Calu3 (cell line): ENCODE measurements around the gene MSI2. TPM values are rescaled to one million over a fixed set of nuclear protein-coding genes. Genes with fewer than 3 reads are reported as not detected.
"Not testable (repeated sequence)": the region's sequence is repeated elsewhere in the genome, so short reads cannot be mapped to it uniquely, and the experiment has no call there.

Experiments used
- BruUV-seq: library from RNA; stranded (reverse); fragments of 400-500 nt; replicated peaks from 2 replicates; lab custom pipeline; 2021; lab: Mats Ljungman, UMichigan
- CTCF ChIA-PET: fragments of 300-600 bp; sonication (Branson Sonifier 250); formaldehyde crosslinking; loops from one replicate; lab custom pipeline; 2022; ENCODE audit warnings: antibody characterized with exemption; lab: Charles Lee
- DNase-seq: peaks from one replicate; pipeline ENCODE4 v3.0.0; 2022
- H3K27ac Mint-ChIP-seq: one replicate; pipeline ENCODE4 v1.8.0; 2022; ENCODE audit warnings: mixed read lengths; ENCODE audit not compliant: unreplicated experiment
- H3K27me3 Mint-ChIP-seq: one replicate; pipeline ENCODE4 v1.8.0; 2022; ENCODE audit warnings: mixed read lengths; ENCODE audit not compliant: unreplicated experiment
- H3K36me3 Mint-ChIP-seq: one replicate; pipeline ENCODE4 v1.8.0; 2022; ENCODE audit warnings: mild to moderate bottlenecking, moderate library complexity, mixed read lengths; ENCODE audit not compliant: insufficient read depth, unreplicated experiment
- H3K4me1 Mint-ChIP-seq: one replicate; pipeline ENCODE4 v1.8.0; 2022; ENCODE audit warnings: mild to moderate bottlenecking, low read depth, mixed read lengths; ENCODE audit not compliant: unreplicated experiment
- H3K4me3 Mint-ChIP-seq: one replicate; pipeline ENCODE4 v1.8.0; 2022; ENCODE audit warnings: mild to moderate bottlenecking, low read depth, moderate library complexity, mixed read lengths; ENCODE audit not compliant: unreplicated experiment
- H3K9me3 Mint-ChIP-seq: one replicate; pipeline ENCODE4 v1.8.0; 2022; ENCODE audit warnings: low read depth, mixed read lengths; ENCODE audit not compliant: unreplicated experiment
- intact Hi-C: fragments of 100-400 bp; cut with micrococcal nuclease; formaldehyde crosslinking; loops from one replicate; pipeline ENCODE4 v1.10.0; 2022; ENCODE audit not compliant: unreplicated experiment
- total RNA-seq: library from RNA; stranded (reverse); gene quantifications from 2 replicates; pipeline ENCODE4 v1.2.3, GENCODE V29; 2022
- TF ChIP-seq, protein P1 (sequence below): fragments of 200-600 bp; IDR thresholded peaks from one replicate; pipeline ENCODE4 v1.8.0; 2022; ENCODE audit warnings: antibody characterized with exemption; ENCODE audit not compliant: unreplicated experiment

The MSI2 gene
- total RNA-seq, 1 experiment from 2014 or later: 66.4 TPM

DNA sequence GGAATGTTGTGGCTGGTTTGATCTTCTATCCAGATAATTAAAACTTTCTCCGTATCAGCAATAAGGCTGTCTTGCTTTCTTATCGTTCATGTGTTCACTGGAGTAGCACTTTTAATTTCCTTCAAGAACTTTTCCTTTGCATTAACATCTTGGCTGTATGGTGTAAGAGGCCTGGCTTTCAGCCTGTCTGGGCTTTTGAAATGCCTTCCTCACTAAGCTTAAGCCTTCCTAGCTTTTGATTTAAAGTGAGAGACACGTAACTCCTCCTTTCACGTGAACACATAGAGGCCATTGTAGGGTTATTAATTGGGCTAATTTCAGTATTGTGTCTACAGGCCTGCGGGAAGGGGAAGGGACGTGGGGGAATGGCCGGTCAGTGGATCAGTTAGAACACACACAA is 42.9 kb downstream of the MSI2 start:
- H3K4me3 Mint-ChIP-seq: no peak overlapping the region
- intact Hi-C loops: no loop called here
- TF ChIP-seq, protein P1, sequence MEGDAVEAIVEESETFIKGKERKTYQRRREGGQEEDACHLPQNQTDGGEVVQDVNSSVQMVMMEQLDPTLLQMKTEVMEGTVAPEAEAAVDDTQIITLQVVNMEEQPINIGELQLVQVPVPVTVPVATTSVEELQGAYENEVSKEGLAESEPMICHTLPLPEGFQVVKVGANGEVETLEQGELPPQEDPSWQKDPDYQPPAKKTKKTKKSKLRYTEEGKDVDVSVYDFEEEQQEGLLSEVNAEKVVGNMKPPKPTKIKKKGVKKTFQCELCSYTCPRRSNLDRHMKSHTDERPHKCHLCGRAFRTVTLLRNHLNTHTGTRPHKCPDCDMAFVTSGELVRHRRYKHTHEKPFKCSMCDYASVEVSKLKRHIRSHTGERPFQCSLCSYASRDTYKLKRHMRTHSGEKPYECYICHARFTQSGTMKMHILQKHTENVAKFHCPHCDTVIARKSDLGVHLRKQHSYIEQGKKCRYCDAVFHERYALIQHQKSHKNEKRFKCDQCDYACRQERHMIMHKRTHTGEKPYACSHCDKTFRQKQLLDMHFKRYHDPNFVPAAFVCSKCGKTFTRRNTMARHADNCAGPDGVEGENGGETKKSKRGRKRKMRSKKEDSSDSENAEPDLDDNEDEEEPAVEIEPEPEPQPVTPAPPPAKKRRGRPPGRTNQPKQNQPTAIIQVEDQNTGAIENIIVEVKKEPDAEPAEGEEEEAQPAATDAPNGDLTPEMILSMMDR: no peak
- H3K4me1 Mint-ChIP-seq: no peaks in the 10 kb centered on the region
- peaks cover 1% of the 10 kb centered on the region for H3K36me3 Mint-ChIP-seq
- no peaks in the 10 kb centered on the region for H3K9me3 Mint-ChIP-seq
- H3K27ac Mint-ChIP-seq: no peak overlapping the region
- DNase-seq: no peak
- no peaks in the 10 kb centered on the region for H3K27me3 Mint-ChIP-seq
- no TSS peak for BruUV-seq
- CTCF ChIA-PET: interaction anchor here (0.6 kb wide), 1 partner anchor 251 kb away, joined by 3 read pairs; no protein-coding TSS in a partner anchor

DNA sequence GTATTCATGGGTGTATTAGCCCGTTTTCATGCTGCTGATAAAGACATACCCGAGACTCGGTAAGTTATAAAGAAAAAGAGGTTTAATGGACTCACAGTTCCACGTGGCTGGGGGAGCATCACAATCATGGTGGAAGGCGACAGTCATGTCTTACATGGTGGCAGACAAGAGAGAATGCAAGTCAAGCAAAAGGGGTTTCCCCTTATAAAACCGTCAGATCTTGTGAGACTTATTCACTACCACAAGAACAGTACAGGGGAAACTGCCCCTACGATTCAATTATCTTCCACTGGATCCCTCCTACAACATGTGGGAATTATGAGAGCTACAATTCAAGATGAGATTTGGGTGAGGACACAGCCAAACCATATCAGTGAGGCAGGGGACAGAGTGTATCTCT is 44.3 kb downstream of the MSI2 start:
- H3K4me3 Mint-ChIP-seq, BruUV-seq, DNase-seq, intact Hi-C loops, H3K27me3 Mint-ChIP-seq, H3K9me3 Mint-ChIP-seq, H3K27ac Mint-ChIP-seq, H3K36me3 Mint-ChIP-seq, CTCF ChIA-PET, H3K4me1 Mint-ChIP-seq: not testable (repeated sequence)

DNA sequence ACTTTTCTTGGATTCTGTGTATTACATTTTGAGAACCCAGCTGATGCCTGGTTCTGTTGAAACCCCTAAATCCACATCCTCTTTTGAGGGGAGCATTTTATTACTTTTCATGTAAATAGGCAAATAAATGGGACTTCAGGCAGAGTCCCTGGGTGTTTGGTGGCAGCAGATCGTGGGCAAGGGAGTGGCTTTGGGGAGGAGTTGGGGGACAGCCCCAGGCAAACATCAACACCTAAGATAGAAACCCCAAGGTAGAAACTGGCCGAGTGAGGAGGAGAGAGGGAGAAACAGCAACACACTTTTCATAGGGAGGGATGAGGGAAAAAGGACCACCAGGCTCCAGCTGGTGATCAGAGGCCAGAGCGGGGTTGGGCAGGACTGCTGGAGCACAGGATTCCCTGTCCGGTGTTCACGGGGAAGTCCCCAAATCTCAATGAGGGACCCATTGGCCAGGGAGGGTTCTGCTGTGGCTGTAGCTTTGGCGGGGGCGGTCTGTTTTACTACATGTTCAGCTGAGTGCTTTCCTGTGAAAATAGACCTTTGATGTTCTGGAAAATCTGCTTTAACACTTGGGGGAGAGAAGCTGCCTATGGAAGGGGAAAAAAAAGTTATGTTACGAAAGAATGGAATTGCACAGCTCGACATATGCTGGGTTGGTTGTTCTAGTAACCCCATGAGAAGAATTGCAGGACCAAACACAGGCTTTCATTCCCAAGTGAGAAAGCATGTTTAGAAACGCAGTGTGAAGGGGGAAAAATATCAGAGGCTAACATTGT is 46.6 kb downstream of the MSI2 start:
- H3K36me3 Mint-ChIP-seq: no peaks in the 10 kb centered on the region
- no TSS peak for BruUV-seq
- CTCF ChIA-PET: no interaction called here
- TF ChIP-seq, protein P1: no peak
- intact Hi-C loops: no loop called here
- H3K9me3 Mint-ChIP-seq: no peaks in the 10 kb centered on the region
- H3K27ac Mint-ChIP-seq: no peak overlapping the region
- no peaks in the 10 kb centered on the region for H3K4me1 Mint-ChIP-seq
- H3K4me3 Mint-ChIP-seq: no peak overlapping the region
- DNase-seq: no peak
- H3K27me3 Mint-ChIP-seq: no peaks in the 10 kb centered on the region

DNA sequence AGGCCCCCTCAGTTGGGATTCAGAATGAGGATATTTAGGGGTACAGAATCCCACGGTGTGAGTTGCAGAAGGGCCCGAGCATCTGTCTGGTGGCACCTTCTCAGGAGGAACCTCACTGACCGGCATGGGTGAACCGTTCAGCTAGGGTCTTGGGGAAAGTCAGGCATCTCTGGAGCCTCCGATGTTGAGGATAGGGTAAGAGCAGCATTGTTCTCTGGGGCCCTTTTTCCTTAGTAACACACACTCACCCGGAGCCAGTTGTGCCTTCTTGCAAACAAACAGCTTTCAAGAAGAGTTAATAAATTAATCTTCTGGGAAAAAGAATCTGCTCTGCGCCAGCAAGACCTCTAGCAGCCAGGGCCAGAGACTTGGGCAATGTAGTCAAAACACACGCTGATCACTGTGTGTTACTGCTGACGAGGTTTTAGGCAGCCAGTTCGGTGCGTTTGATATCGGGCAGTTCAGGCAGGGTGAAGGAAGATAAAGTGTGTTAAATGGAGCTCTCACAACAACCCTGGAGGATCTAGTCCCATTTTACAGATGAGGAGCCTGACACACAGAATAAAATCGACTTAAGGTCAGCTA is 48.9 kb downstream of the MSI2 start:
- Mint-ChIP-seq H3K27me3 (no peaks in the 10 kb centered on the region), H3K9me3 (no peaks in the 10 kb centered on the region), H3K4me3 (no peak overlapping the region), H3K36me3 (no peaks in the 10 kb centered on the region), H3K27ac (no peak overlapping the region), H3K4me1 (no peaks in the 10 kb centered on the region)
- DNase-seq: no peak
- TF ChIP-seq, protein P1: no peak
- intact Hi-C loops: no loop called here
- BruUV-seq: no TSS peak
- CTCF ChIA-PET: no interaction called here
